Measurements from ENCODE around the gene KRT4.

KRT4 gene

GRCh38 chr12:52834727-52835001, 20.7 kb upstream of the KRT4 start:
- Histone ChIP-seq H4K20me1 (ENCODE audit: control insufficient read depth, insufficient read depth, low read depth, low read length) (no peaks in the 10 kb centered on the region), H3K4me3 (ENCODE audit: low read length) (no peak overlapping the region), H3F3A (ENCODE audit: control insufficient read depth, insufficient read depth) (no peaks in the 10 kb centered on the region), H3K36me3 (ENCODE audit: control insufficient read depth, low read length) (no peaks in the 10 kb centered on the region), H3K79me2 (ENCODE audit: control insufficient read depth, low read length) (no peaks in the 10 kb centered on the region), H3K27me3 (ENCODE audit: control insufficient read depth, low read length) (peaks cover 4% of the 10 kb centered on the region), H3K9me2 (replicated peaks; ENCODE audit: control insufficient read depth, low read length) (no peaks in the 10 kb centered on the region), H3K9me3 (ENCODE audit: control insufficient read depth, insufficient read depth, low read length) (no peaks in the 10 kb centered on the region), H3K4me2 (ENCODE audit: low read length) (no peak overlapping the region), H3K27ac (ENCODE audit: low read depth, low read length) (no peak overlapping the region), H3K4me1 (ENCODE audit: control insufficient read depth, low read length) (no peaks in the 10 kb centered on the region)
- no peak for TF ChIP-seq CTCF (IDR thresholded peaks at IDR 0.05; ENCODE audit: low read depth, low read length, poor library complexity, severe bottlenecking)
- TF ChIP-seq EZH2phosphoT487 (IDR thresholded peaks at IDR 0.05; ENCODE audit: borderline replicate concordance, low read length), result no peak

GRCh38 chr12:52833922-52834726, 20.2 kb upstream of the KRT4 start, which contains the start of gene KRT79:
Gene KRT79 (minus strand): TSS chr12:52834311. CDS start chr12:52834260, 51 bp downstream.
- Histone ChIP-seq H3K4me1 (ENCODE audit: control insufficient read depth, low read length) (no peaks in the 10 kb centered on the region), H3K27me3 (ENCODE audit: control insufficient read depth, low read length) (peaks cover 4% of the 10 kb centered on the region), H3K36me3 (ENCODE audit: control insufficient read depth, low read length) (no peaks in the 10 kb centered on the region), H3K9me2 (replicated peaks; ENCODE audit: control insufficient read depth, low read length) (no peaks in the 10 kb centered on the region), H3K27ac (ENCODE audit: low read depth, low read length) (no peak within 1 kb of the TSS), H3F3A (ENCODE audit: control insufficient read depth, insufficient read depth) (no peaks in the 10 kb centered on the region), H3K4me2 (ENCODE audit: low read length) (no peak within 1 kb of the TSS), H4K20me1 (ENCODE audit: control insufficient read depth, insufficient read depth, low read depth, low read length) (no peaks in the 10 kb centered on the region), H3K4me3 (ENCODE audit: low read length) (no peak within 1 kb of the TSS), H3K9me3 (ENCODE audit: control insufficient read depth, insufficient read depth, low read length) (no peaks in the 10 kb centered on the region), H3K79me2 (ENCODE audit: control insufficient read depth, low read length) (no peaks in the 10 kb centered on the region)
- TF ChIP-seq CTCF (IDR thresholded peaks at IDR 0.05; ENCODE audit: low read depth, low read length, poor library complexity, severe bottlenecking) (no peak), EZH2phosphoT487 (IDR thresholded peaks at IDR 0.05; ENCODE audit: borderline replicate concordance, low read length) (no peak)

- no peaks in the 10 kb centered on the region for H3K79me2 ChIP-seq (ENCODE audit: control insufficient read depth, low read length)
- no peaks in the 10 kb centered on the region for H3F3A ChIP-seq (ENCODE audit: control insufficient read depth, insufficient read depth)
- H3K4me2 ChIP-seq (ENCODE audit: low read length), result no peak overlapping the region
- TF ChIP-seq CTCF (IDR thresholded peaks at IDR 0.05; ENCODE audit: low read depth, low read length, poor library complexity, severe bottlenecking) (no peak), EZH2phosphoT487 (IDR thresholded peaks at IDR 0.05; ENCODE audit: borderline replicate concordance, low read length) (no peak)
- H3K9me2 ChIP-seq (replicated peaks; ENCODE audit: control insufficient read depth, low read length), result no peaks in the 10 kb centered on the region
- H3K36me3 ChIP-seq (ENCODE audit: control insufficient read depth, low read length), result no peaks in the 10 kb centered on the region
- H3K27me3 ChIP-seq (ENCODE audit: control insufficient read depth, low read length), result peaks cover 4% of the 10 kb centered on the region
- no peak overlapping the region for H3K27ac ChIP-seq (ENCODE audit: low read depth, low read length)
- no peaks in the 10 kb centered on the region for H4K20me1 ChIP-seq (ENCODE audit: control insufficient read depth, insufficient read depth, low read depth, low read length)
- no peaks in the 10 kb centered on the region for H3K4me1 ChIP-seq (ENCODE audit: control insufficient read depth, low read length)
- H3K9me3 ChIP-seq (ENCODE audit: control insufficient read depth, insufficient read depth, low read length), result no peaks in the 10 kb centered on the region
- no peak overlapping the region for H3K4me3 ChIP-seq (ENCODE audit: low read length)
Observed at GRCh38 chr12:52832985-52833905, 19.3 kb upstream of the KRT4 start.
